ENCODE data around the gene CLHC1. TPM values are rescaled to one million over a fixed set of nuclear protein-coding genes. Genes with fewer than 3 reads are reported as not detected.
A peak's percentile ranks its signal among the peaks of the same experiment; 100 is the strongest.

CLHC1 gene
- total RNA-seq, 1 donor from 2014 or later, result 46.7 TPM

DNA sequence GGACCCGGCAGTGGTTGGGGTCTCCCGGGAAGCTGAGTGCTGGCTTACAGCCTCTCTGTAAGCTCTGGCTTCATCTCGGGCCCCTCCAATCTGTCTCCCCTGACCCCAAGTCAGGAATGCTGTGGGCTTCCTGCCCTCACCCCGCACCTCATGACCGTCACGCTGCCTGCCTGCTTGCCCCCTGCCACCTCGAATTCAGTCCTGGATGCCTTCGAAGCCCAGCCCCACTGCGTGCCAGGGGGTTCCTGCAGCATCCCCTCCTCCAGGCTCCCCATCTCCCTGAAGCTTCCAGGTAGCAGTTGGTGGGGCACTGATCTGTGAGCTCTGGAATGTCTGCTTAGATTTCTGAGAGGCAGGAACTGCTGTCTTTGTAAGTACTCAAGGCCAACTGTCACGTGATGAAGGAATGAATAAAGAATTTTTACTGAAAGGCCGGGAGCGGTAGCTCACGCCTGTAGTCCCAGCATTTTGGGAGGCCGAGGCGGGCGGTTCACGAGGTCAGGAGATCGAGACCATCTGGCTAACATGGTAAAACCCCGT, 6.5 kb downstream of the CLHC1 start:
- Mint-ChIP-seq H3K9me3 (no peaks in the 10 kb centered on the region), H3K4me3 (no peak overlapping the region), H3K36me3 (peaks cover 8% of the 10 kb centered on the region), H3K27ac (peak overlapping the region; percentile 58), H3K27me3 (ENCODE audit: low read depth) (no peaks in the 10 kb centered on the region), H3K4me1 (peaks cover 23% of the 10 kb centered on the region)
- TF ChIP-seq, protein P1, sequence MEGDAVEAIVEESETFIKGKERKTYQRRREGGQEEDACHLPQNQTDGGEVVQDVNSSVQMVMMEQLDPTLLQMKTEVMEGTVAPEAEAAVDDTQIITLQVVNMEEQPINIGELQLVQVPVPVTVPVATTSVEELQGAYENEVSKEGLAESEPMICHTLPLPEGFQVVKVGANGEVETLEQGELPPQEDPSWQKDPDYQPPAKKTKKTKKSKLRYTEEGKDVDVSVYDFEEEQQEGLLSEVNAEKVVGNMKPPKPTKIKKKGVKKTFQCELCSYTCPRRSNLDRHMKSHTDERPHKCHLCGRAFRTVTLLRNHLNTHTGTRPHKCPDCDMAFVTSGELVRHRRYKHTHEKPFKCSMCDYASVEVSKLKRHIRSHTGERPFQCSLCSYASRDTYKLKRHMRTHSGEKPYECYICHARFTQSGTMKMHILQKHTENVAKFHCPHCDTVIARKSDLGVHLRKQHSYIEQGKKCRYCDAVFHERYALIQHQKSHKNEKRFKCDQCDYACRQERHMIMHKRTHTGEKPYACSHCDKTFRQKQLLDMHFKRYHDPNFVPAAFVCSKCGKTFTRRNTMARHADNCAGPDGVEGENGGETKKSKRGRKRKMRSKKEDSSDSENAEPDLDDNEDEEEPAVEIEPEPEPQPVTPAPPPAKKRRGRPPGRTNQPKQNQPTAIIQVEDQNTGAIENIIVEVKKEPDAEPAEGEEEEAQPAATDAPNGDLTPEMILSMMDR (IDR thresholded peaks at IDR 0.05; ENCODE audit: unreplicated experiment), result no peak
- DNase-seq (ENCODE audit: low spot score in 2 of 2, unreplicated experiment in 2 of 2), result no peak

DNA sequence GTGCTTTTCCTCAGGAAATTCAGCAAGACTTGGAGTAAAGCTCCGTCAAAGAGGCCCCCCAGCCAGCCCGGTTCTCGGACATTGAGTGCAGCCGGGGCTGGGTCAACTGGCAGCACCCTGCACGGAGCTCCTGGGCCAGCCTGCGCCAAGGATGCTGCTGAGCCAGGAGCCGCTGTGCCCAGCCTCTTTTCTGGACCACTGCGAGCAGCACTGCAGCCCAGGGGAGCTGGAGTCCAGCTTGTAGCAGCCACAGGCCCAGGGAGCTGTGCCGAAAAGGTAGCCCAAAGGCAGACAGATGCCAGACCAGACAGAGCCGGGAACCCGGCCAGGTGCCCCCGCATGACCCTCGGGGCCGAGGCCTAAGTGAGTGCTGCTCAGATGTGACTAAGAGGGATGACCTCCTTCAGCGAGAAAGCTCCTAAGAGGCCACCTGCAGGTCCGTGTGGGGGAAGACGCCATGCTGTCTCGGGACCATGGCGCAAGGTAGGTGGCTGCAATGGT, 7.3 kb downstream of the CLHC1 start:
- Mint-ChIP-seq H3K4me1 (peaks cover 17% of the 10 kb centered on the region), H3K4me3 (no peak overlapping the region), H3K9me3 (no peaks in the 10 kb centered on the region), H3K36me3 (peaks cover 8% of the 10 kb centered on the region), H3K27ac (peak overlapping the region; percentile 83), H3K27me3 (ENCODE audit: low read depth) (no peaks in the 10 kb centered on the region)
- TF ChIP-seq, protein P1 (IDR thresholded peaks at IDR 0.05; ENCODE audit: unreplicated experiment), result no peak
- DNase-seq (ENCODE audit: low spot score in 2 of 2, unreplicated experiment in 2 of 2), result no peak

DNA sequence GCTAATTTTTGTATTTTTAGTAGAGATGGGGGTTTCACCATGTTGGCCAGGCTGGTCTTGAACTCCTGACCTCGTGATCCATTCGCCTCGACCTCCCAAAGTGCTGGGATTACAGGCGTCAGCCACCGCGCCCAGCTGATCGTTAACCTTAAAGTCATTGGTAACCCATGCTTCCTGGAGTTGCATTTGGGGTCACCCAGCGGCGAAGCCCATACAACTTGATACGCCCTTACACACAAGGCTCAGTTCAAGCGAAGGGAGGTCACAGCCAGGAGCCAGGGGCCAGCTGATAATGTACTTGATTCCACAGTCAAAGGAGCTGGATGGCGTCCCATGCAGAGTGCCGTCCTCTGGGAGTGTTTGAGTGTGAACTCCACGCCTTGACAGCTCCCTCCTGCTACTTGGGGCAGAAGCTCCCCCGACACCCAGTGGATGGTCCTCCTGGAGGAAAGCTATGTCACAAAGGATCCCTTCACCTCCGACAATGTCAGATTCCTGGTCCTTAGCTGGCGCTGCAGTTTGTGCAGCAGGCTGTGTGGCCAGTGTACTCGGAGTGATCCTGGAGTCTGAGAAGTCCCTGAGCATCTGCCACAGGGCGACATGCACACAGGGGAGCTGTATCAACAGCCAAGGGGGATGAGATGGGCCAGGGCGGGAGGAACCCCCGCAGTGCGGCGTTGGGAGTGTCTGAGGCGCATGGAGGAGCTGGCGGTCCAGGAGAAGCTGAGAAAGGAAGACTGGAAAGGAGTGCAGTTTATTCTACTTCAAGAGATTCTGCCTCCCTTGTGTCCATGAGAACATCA, 7.9 kb downstream of the CLHC1 start:
- Mint-ChIP-seq H3K9me3 (no peaks in the 10 kb centered on the region), H3K27ac (peak overlapping the region; percentile 83), H3K4me3 (peak overlapping the region; percentile 74), H3K36me3 (peaks cover 6% of the 10 kb centered on the region), H3K27me3 (ENCODE audit: low read depth) (no peaks in the 10 kb centered on the region), H3K4me1 (peaks cover 15% of the 10 kb centered on the region)
- TF ChIP-seq, protein P1 (IDR thresholded peaks at IDR 0.05; ENCODE audit: unreplicated experiment), result no peak
- no peak for DNase-seq (ENCODE audit: low spot score in 2 of 2, unreplicated experiment in 2 of 2)

DNA sequence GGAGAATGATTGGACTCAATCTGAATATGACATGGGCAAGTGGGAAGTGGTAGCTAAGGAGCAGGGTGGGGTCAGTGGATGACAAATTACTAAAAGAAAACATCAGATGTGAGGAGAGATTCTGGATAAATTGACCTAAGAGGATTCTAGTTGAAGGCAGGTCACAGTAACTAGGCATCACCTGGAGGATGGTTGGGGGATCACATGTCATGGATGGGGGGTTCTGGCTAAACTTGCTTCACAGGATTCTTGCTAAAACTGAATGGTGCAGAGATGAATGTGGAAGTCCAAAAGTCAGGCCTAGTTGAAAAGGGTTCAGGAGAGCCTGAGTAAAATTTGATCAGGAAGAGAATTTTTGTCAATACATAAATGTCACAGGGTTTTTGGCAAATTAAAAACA, 18.3 kb downstream of the CLHC1 start:
- H3K27ac Mint-ChIP-seq, result no peak overlapping the region
- H3K9me3 Mint-ChIP-seq, result no peaks in the 10 kb centered on the region
- H3K4me1 Mint-ChIP-seq, result no peaks in the 10 kb centered on the region
- H3K36me3 Mint-ChIP-seq, result peaks cover 21% of the 10 kb centered on the region
- DNase-seq (ENCODE audit: low spot score in 2 of 2, unreplicated experiment in 2 of 2), result no peak
- TF ChIP-seq, protein P1 (IDR thresholded peaks at IDR 0.05; ENCODE audit: unreplicated experiment), result no peak
- H3K4me3 Mint-ChIP-seq, result no peak overlapping the region
- no peaks in the 10 kb centered on the region for H3K27me3 Mint-ChIP-seq (ENCODE audit: low read depth)

DNA sequence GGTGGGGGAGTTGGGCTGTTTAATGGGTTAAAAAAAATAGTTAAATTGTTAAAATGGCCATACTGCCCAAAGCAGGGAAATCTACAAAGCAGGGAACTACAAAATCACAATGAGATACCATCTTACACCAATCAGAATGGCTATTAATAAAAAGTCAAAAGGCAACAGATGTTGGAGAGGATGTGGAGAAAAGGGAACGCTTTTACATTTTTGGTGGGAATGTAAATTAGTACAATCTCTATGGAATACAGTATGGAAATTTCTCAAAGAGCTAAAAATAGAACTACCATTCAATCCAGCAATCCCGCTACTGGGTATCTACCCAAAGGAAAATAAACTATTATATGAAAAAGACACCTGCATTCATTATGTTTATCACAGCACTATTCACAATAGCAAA, 27.1 kb downstream of the CLHC1 start:
- Mint-ChIP-seq H3K4me3 (no peak overlapping the region), H3K4me1 (no peaks in the 10 kb centered on the region), H3K27ac (no peak overlapping the region), H3K9me3 (peaks cover 47% of the 10 kb centered on the region), H3K36me3 (peaks cover 60% of the 10 kb centered on the region), H3K27me3 (ENCODE audit: low read depth) (no peaks in the 10 kb centered on the region)
- TF ChIP-seq, protein P1 (IDR thresholded peaks at IDR 0.05; ENCODE audit: unreplicated experiment), result no peak
- DNase-seq (ENCODE audit: low spot score in 2 of 2, unreplicated experiment in 2 of 2), result no peak

All from mesothelial cell of epicardium (in vitro differentiated cells).